H1 (cell line): Measurements from ENCODE around the gene DNTT. TPM values are rescaled to one million over a fixed set of nuclear protein-coding genes. Genes with fewer than 3 reads are reported as not detected.

Experiments
- CTCF ChIA-PET: fragments of 300-600 bp; sonication (Branson Sonifier 250); formaldehyde crosslinking; loops from one replicate; lab custom pipeline; 2021; ENCODE audit not compliant: partially characterized antibody; lab: Charles Lee
- POLR2A ChIA-PET: fragments of 300-600 bp; sonication (Branson Sonifier 250); formaldehyde crosslinking; loops from one replicate; lab custom pipeline; 2021; ENCODE audit warnings: inconsistent platforms; ENCODE audit not compliant: partially characterized antibody; lab: Charles Lee
- DNase-seq, 2 experiments: peaks; one replicate each; pipeline versions ENCODE4 v3.0.0 to v3.0.0-alpha.2; 2010 to 2022; ENCODE audit warnings: low spot score in 2 of 2, low read depth in 1 of 2, mixed read lengths in 1 of 2
- FAIRE-seq: peaks from 2 replicates; lab custom pipeline; 2011; peaks lifted over from hg19 to GRCh38; lab: Jason Lieb, UNC
- H2AFZ ChIP-seq: 2 replicates; pipeline ENCODE4 v1.8.1; 2012; ENCODE audit warnings: low read length, inconsistent platforms
- H2AK5ac ChIP-seq: 2 replicates; pipeline ENCODE4 v1.6.1; 2013; ENCODE audit warnings: low read depth, low read length
- H2BK120ac ChIP-seq: replicated peaks from 2 replicates; pipeline ENCODE3; 2013; ENCODE audit warnings: low read depth, low read length, inconsistent platforms
- H2BK12ac ChIP-seq: 2 replicates; pipeline ENCODE4 v1.6.1; 2013; ENCODE audit warnings: low read depth, low read length
- H2BK15ac ChIP-seq: 2 replicates; pipeline ENCODE4 v1.6.1; 2013; ENCODE audit warnings: low read length
- H2BK20ac ChIP-seq: 2 replicates; pipeline ENCODE4 v1.6.1; 2013; ENCODE audit warnings: low read length
- H2BK5ac ChIP-seq: 2 replicates; pipeline ENCODE4 v1.6.1; 2013; ENCODE audit warnings: low read depth, low read length
- H3K14ac ChIP-seq: 2 replicates; pipeline ENCODE4 v1.6.1; 2013; ENCODE audit warnings: inconsistent platforms; ENCODE audit not compliant: insufficient read length
- H3K18ac ChIP-seq: 2 replicates; pipeline ENCODE4 v1.6.1; 2013; ENCODE audit warnings: low read length; ENCODE audit errors: extremely low read depth
- H3K23ac ChIP-seq: 2 replicates; pipeline ENCODE4 v1.6.1; 2013; ENCODE audit warnings: inconsistent platforms; ENCODE audit not compliant: insufficient read length
- H3K23me2 ChIP-seq: 2 replicates; pipeline ENCODE4 v1.6.1; 2013; ENCODE audit warnings: low read depth, low read length
- H3K27ac ChIP-seq: 2 replicates; pipeline ENCODE4 v1.6.1; 2011; ENCODE audit warnings: low read depth, low read length, inconsistent platforms
- H3K27me3 ChIP-seq, 4 experiments: replicated peaks in 1 of 4; 1 replicate in 1 of 4; 2 replicates in 3 of 4; pipeline versions ENCODE4 v1.6.1 to v1.8.1; 2011 to 2013; ENCODE audit warnings: low read length in 3 of 4, mild to moderate bottlenecking in 3 of 4, inconsistent platforms in 2 of 4, mixed read lengths in 2 of 4, moderate library complexity in 1 of 4; ENCODE audit not compliant: control insufficient read depth in 3 of 4, insufficient read depth in 3 of 4; ENCODE audit errors: extremely low read depth in 1 of 4
- H3K36me3 ChIP-seq, 4 experiments: 2 replicates each; pipeline versions ENCODE4 v1.6.1 to v1.8.1; 2011 to 2013; ENCODE audit warnings: mild to moderate bottlenecking in 4 of 4, low read length in 3 of 4, moderate library complexity in 2 of 4, control low read depth in 1 of 4, inconsistent platforms in 1 of 4; ENCODE audit not compliant: insufficient read depth in 4 of 4, control insufficient read depth in 2 of 4
- H3K4ac ChIP-seq: replicated peaks from 2 replicates; pipeline ENCODE3; 2013; ENCODE audit warnings: low read length, low read depth, mixed read lengths, inconsistent platforms; ENCODE audit not compliant: insufficient read length
- H3K4me1 ChIP-seq, 4 experiments: replicated peaks in 1 of 4; 1 replicate in 1 of 4; 2 replicates in 3 of 4; pipeline versions ENCODE4 v1.6.1 to v1.8.1; 2011 to 2013; ENCODE audit warnings: low read length in 3 of 4, inconsistent platforms in 2 of 4, mixed read lengths in 1 of 4; ENCODE audit not compliant: insufficient read depth in 4 of 4, control insufficient read depth in 3 of 4
- H3K4me2 ChIP-seq, 2 experiments: 2 replicates each; pipeline versions ENCODE4 v1.6.1 to v1.8.1; 2011 to 2013; ENCODE audit warnings: low read depth in 2 of 2, low read length in 2 of 2, control low read depth in 1 of 2, inconsistent platforms in 1 of 2, mild to moderate bottlenecking in 1 of 2; ENCODE audit not compliant: insufficient read depth in 1 of 2
- H3K4me3 ChIP-seq, 4 experiments: fragments of 200-600, 300-600 bp in 1 of 4; sonication (generic), shearing (Covaris generic), sonication (Bioruptor Twin) in 1 of 4; 2 replicates each; pipeline versions ENCODE4 v1.5.1 to v1.8.1; 2011 to 2016; ENCODE audit warnings: low read length in 4 of 4, low read depth in 3 of 4, control low read depth in 2 of 4, inconsistent platforms in 2 of 4, mild to moderate bottlenecking in 2 of 4, mixed read lengths in 1 of 4, moderate library complexity in 1 of 4; ENCODE audit not compliant: insufficient read depth in 2 of 4; ENCODE audit errors: extremely low read depth in 1 of 4
- H3K56ac ChIP-seq: replicated peaks from 2 replicates; pipeline ENCODE3; 2013; ENCODE audit warnings: low read depth, mild to moderate bottlenecking, mixed read lengths, low read length, inconsistent platforms; ENCODE audit not compliant: insufficient read length
- H3K79me1 ChIP-seq: 2 replicates; pipeline ENCODE4 v1.6.1; 2013; ENCODE audit warnings: low read depth, low read length, control low read depth
- H3K79me2 ChIP-seq, 2 experiments: 2 replicates each; pipeline versions ENCODE4 v1.6.1 to v1.8.1; 2012 to 2013; ENCODE audit warnings: low read length in 2 of 2, mild to moderate bottlenecking in 2 of 2, inconsistent platforms in 1 of 2; ENCODE audit not compliant: insufficient read depth in 2 of 2, control insufficient read depth in 1 of 2
- H3K9ac ChIP-seq, 4 experiments: replicated peaks in 1 of 4; 1 replicate in 1 of 4; 2 replicates in 3 of 4; pipeline versions ENCODE4 v1.6.1 to v1.8.1; 2011 to 2013; ENCODE audit warnings: low read depth in 3 of 4, low read length in 3 of 4, control low read depth in 2 of 4, mild to moderate bottlenecking in 2 of 4, moderate library complexity in 2 of 4, inconsistent platforms in 1 of 4; ENCODE audit errors: extremely low read depth in 1 of 4
- H3K9me3 ChIP-seq, 2 experiments: 2 replicates each; pipeline versions ENCODE4 v1.6.1 to v1.8.1; 2012 to 2013; ENCODE audit warnings: mild to moderate bottlenecking in 2 of 2, moderate library complexity in 2 of 2, control low read depth in 1 of 2, inconsistent platforms in 1 of 2, low read depth in 1 of 2, low read length in 1 of 2, mixed read lengths in 1 of 2; ENCODE audit not compliant: insufficient read depth in 2 of 2
- H4K20me1 ChIP-seq, 2 experiments: replicated peaks in 1 of 2; 2 replicates each; pipeline versions ENCODE3 to v1.8.1; 2011 to 2013; ENCODE audit warnings: inconsistent platforms in 2 of 2, low read length in 2 of 2, mild to moderate bottlenecking in 1 of 2; ENCODE audit not compliant: insufficient read depth in 2 of 2, control insufficient read depth in 1 of 2
- H4K5ac ChIP-seq: 2 replicates; pipeline ENCODE4 v1.6.1; 2013; ENCODE audit warnings: low read length, low read depth, mixed read lengths, inconsistent platforms; ENCODE audit not compliant: insufficient read length
- H4K8ac ChIP-seq: 2 replicates; pipeline ENCODE4 v1.8.0; 2013; ENCODE audit warnings: mild to moderate bottlenecking, moderate library complexity, low read length, inconsistent platforms; ENCODE audit not compliant: insufficient read depth; ENCODE audit errors: extremely low read depth
- H4K91ac ChIP-seq: replicated peaks from 2 replicates; pipeline ENCODE3; 2013; ENCODE audit warnings: low read length, mixed read lengths, inconsistent platforms; ENCODE audit not compliant: insufficient read length
- BRCA1 ChIP-seq: IDR thresholded peaks from 2 replicates; pipeline ENCODE4 v1.6.1; 2012; ENCODE audit warnings: low read depth, low read length, improper control_type of control experiment
- CREB1 ChIP-seq: IDR thresholded peaks from 2 replicates; pipeline ENCODE4 v1.6.1; 2012; ENCODE audit warnings: inconsistent platforms
- EGR1 ChIP-seq: IDR thresholded peaks from 2 replicates; pipeline ENCODE4 v1.6.1; 2011; ENCODE audit warnings: low read depth, low read length, borderline replicate concordance
- KDM5A ChIP-seq: fragments of 200-600 bp; IDR thresholded peaks from 2 replicates; pipeline ENCODE4 v1.7.1; 2012; ENCODE audit warnings: mild to moderate bottlenecking, low read length, inconsistent platforms, mixed read lengths
- PHF8 ChIP-seq: fragments of 200-600 bp; sonication (generic); conservative IDR thresholded peaks from 2 replicates; pipeline ENCODE4 v1.7.1; 2012; ENCODE audit warnings: low read depth, mild to moderate bottlenecking, inconsistent platforms, low read length, moderate library complexity
- RAD21 ChIP-seq, 2 experiments: IDR thresholded peaks in 1 of 2; conservative IDR thresholded peaks in 1 of 2; 2 replicates each; pipeline ENCODE4 v1.6.1; 2011; ENCODE audit warnings: low read depth in 2 of 2, low read length in 2 of 2, improper control_type of control experiment in 1 of 2, inconsistent platforms in 1 of 2, mild to moderate bottlenecking in 1 of 2, moderate library complexity in 1 of 2
- RBBP5 ChIP-seq: IDR thresholded peaks from 2 replicates; pipeline ENCODE4 v1.7.1; 2012; ENCODE audit warnings: low read depth, mild to moderate bottlenecking, inconsistent platforms, low read length, moderate library complexity, borderline replicate concordance
- SRF ChIP-seq: IDR thresholded peaks from 2 replicates; pipeline ENCODE4 v1.6.1; 2011; ENCODE audit warnings: mild to moderate bottlenecking, low read depth, low read length, moderate library complexity
- SUZ12 ChIP-seq: fragments of 200-600 bp; sonication (generic); IDR thresholded peaks from 2 replicates; pipeline ENCODE4 v1.6.1; 2012; ENCODE audit warnings: mild to moderate bottlenecking, inconsistent platforms, low read length, moderate library complexity, mixed read lengths
- TBP ChIP-seq: IDR thresholded peaks from 2 replicates; pipeline ENCODE4 v1.6.1; 2011; ENCODE audit warnings: low read depth, low read length, improper control_type of control experiment
- WGBS, 2 experiments: shearing (Covaris generic) in 1 of 2; methylation state at CpG; one replicate each; pipeline versions ENCODE4 v1.1.6 to v1.1.7; 2013 to 2015; ENCODE audit warnings: low lambda C conversion rate in 2 of 2, mixed read lengths in 2 of 2, inconsistent platforms in 1 of 2, low coverage in 1 of 2, missing lambda C conversion rate in 1 of 2; ENCODE audit not compliant: insufficient replicate concordance in 2 of 2, insufficient coverage in 1 of 2, insufficient read length in 1 of 2; ENCODE audit errors: extremely low coverage in 1 of 2, missing lambda C conversion rate in 1 of 2; 5-methylcytosine and 5-hydroxymethylcytosine counted together
- polyA plus RNA-seq, 7 experiments: library from polyadenylated mRNA; depleted of rRNA in 3 of 7; stranded (reverse) in 5 of 7; unstranded in 2 of 7; fragments of >200 nt in 5 of 7; fragments of 200-250 nt in 2 of 7; gene quantifications; 1 replicate in 5 of 7; 2 replicates in 1 of 7; 4 replicates in 1 of 7; pipeline versions ENCODE4 v1.2.1 to v1.2.3, GENCODE V29; 2011 to 2013; ENCODE audit warnings: missing spikeins in 2 of 7, mixed read lengths in 2 of 7
- total RNA-seq: library from RNA; stranded (reverse); fragmentation: NEBNext Ultra II Directional; extraction: Animal tissue kit (Norgen Biotek cat#: 25700); gene quantifications from 2 replicates; pipeline ENCODE4 v1.2.1, GENCODE V29; 2021

The DNTT gene
- total and polyA plus RNA-seq, 2 of the 8 experiments (the other 6 are each of a cell fraction or from before 2014, with no cell fraction given), result not detected

GRCh38 chr10:96270571-96270970, 33.7 kb upstream of the DNTT start:
- H2BK15ac ChIP-seq, result no peak overlapping the region
- H2BK12ac ChIP-seq, result no peak overlapping the region
- H2AK5ac ChIP-seq, result no peak overlapping the region
- ChIA-PET CTCF (interaction anchor here (0.6 to 3.1 kb wide), 11 partner anchors 9 to 510 kb away, joined by 3 to 26 read pairs (median 3); no protein-coding TSS in a partner anchor), POLR2A (interaction anchor here (0.6 to 1.6 kb wide), 3 partner anchors 41 to 141 kb away, joined by 3 read pairs; partner anchors contain the start of gene ZNF518A)
- H2AFZ ChIP-seq, result no peak overlapping the region
- H4K20me1 ChIP-seq, result no peaks in the 10 kb centered on the region
- no peak overlapping the region for H3K23ac ChIP-seq
- H3K18ac ChIP-seq, result no peak overlapping the region
- DNase-seq (no peak), FAIRE-seq (no peak)
- H2BK120ac ChIP-seq, result no peak overlapping the region
- WGBS, 2 experiments, result 92% methylated on average over 2 of the region's 2 CpGs; no CpG with 5 or more reads in 1 of the 2 experiments
- no peak overlapping the region for H4K8ac ChIP-seq
- H3K56ac ChIP-seq, result no peak overlapping the region
- H3K9ac ChIP-seq, result no peak overlapping the region
- H4K5ac ChIP-seq, result no peak overlapping the region
- H4K91ac ChIP-seq, result no peak overlapping the region
- H2BK5ac ChIP-seq, result no peak overlapping the region
- no peak overlapping the region for H3K14ac ChIP-seq
- no peak overlapping the region for H3K4me2 ChIP-seq
- no peaks in the 10 kb centered on the region for H3K9me3 ChIP-seq
- no peaks in the 10 kb centered on the region for H3K36me3 ChIP-seq
- H3K4me3 ChIP-seq, result no peak overlapping the region
- no peak overlapping the region for H3K4ac ChIP-seq
- H3K23me2 ChIP-seq, result no peaks in the 10 kb centered on the region
- H3K27ac ChIP-seq, result no peak overlapping the region
- TF ChIP-seq SRF (no peak), RAD21 (IDR thresholded peaks at IDR 0.05 in 1 of 2, conservative IDR thresholded peaks at IDR 0.05 in 1 of 2; ENCODE audit: low read depth in 2 of 2, low read length in 2 of 2) (no peak), TBP (no peak), CREB1 (no peak), BRCA1 (no peak), RBBP5 (no peak), SUZ12 (no peak), KDM5A (no peak), PHF8 (no peak), EGR1 (no peak)
- H3K79me2 ChIP-seq, result no peaks in the 10 kb centered on the region
- H3K4me1 ChIP-seq, result no peaks in the 10 kb centered on the region
- no peaks in the 10 kb centered on the region for H3K79me1 ChIP-seq
- H3K27me3 ChIP-seq, result no peaks in the 10 kb centered on the region
- H2BK20ac ChIP-seq, result no peak overlapping the region
